Embryonic facial prominence (tissue), 1 donor: ENCODE results near the gene CALU.

ENCODE experiments used
- DNase-seq: peaks from one replicate; pipeline ENCODE4 v3.0.0-alpha.2; 2016; ENCODE audit errors: extremely low spot score

Gene CALU

GRCh38 chr7:128785738-128786137, 46.6 kb downstream of the CALU start:
- no peak for DNase-seq

GRCh38 chr7:128788446-128789412, 49.6 kb downstream of the CALU start:
- no peak for DNase-seq

GRCh38 chr7:128790315-128791041, 51.3 kb downstream of the CALU start:
- DNase-seq: no peak

- no peak for DNase-seq
Observed at GRCh38 chr7:128791121-128791971, 52.2 kb downstream of the CALU start, which contains the start of gene CCDC136. CCDC136 (plus strand) TSS chr7:128791968; CDS start chr7:128792412, 444 bp downstream.

- no peak for DNase-seq
Observed at GRCh38 chr7:128791972-128792327, 52.8 kb downstream of the CALU start.

- DNase-seq: no peak
Observed at GRCh38 chr7:128792471-128793180, 53.5 kb downstream of the CALU start.

GRCh38 chr7:128793181-128793547, 54.0 kb downstream of the CALU start:
- no peak for DNase-seq

GRCh38 chr7:128794020-128794419, 54.9 kb downstream of the CALU start:
- no peak for DNase-seq

- DNase-seq: no peak
Observed at GRCh38 chr7:128794436-128794835, 55.3 kb downstream of the CALU start.

GRCh38 chr7:128795129-128795528, 56.0 kb downstream of the CALU start:
- DNase-seq: no peak

GRCh38 chr7:128796327-128796726, 57.2 kb downstream of the CALU start:
- DNase-seq: no peak

GRCh38 chr7:128799451-128799850, 60.3 kb downstream of the CALU start:
- DNase-seq: no peak

- no peak for DNase-seq
Observed at GRCh38 chr7:128800567-128800966, 61.4 kb downstream of the CALU start.

GRCh38 chr7:128801003-128801402, 61.8 kb downstream of the CALU start:
- no peak for DNase-seq

- no peak for DNase-seq
Observed at GRCh38 chr7:128801667-128802418, 62.7 kb downstream of the CALU start.

- DNase-seq: no peak
Observed at GRCh38 chr7:128804484-128804883, 65.3 kb downstream of the CALU start.

GRCh38 chr7:128805225-128805624, 66.1 kb downstream of the CALU start:
- no peak for DNase-seq

- DNase-seq: no peak
Observed at GRCh38 chr7:128807191-128807590, 68.0 kb downstream of the CALU start.

- no peak for DNase-seq
Observed at GRCh38 chr7:128809363-128809762, 70.2 kb downstream of the CALU start.

- DNase-seq: no peak
Observed at GRCh38 chr7:128810473-128810872, 71.3 kb downstream of the CALU start.

GRCh38 chr7:128810997-128811396, 71.8 kb downstream of the CALU start:
- no peak for DNase-seq
